DMS114 treated with DMSO at 0.1 percent for 48 hours (cell line): ENCODE measurements around the gene RAB17.

Experiments used
- DNase-seq: peaks from one replicate; lab custom pipeline; 2025; ENCODE audit not compliant: unreplicated experiment; lab: John Stamatoyannopoulos, UW

RAB17 gene

GRCh38 chr2:237540223-237540775 lies 50.2 kb downstream of the RAB17 start:
- no peak for DNase-seq

GRCh38 chr2:237539681-237540080 lies 50.9 kb downstream of the RAB17 start:
- no peak for DNase-seq

DNA sequence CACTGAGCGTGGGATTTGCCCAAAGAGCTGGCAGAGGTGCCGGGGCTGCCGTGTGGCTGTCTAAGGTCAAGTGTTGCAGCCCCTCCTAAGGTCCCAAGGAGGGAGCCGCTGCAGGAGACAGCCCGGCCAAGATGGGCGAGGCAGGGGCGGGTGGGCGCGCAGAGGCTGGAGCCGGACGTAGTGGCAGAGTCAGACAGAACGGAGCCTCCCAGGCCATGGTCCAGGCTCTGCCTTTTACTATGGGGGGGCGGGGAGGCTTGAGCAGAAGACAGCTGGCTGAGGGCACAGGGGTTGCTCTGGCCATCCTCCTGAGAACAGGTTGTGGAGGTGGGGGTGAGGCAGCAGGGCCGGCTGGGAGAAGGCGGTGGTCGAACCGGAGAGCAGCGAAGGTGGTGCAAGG lies 51.6 kb downstream of the RAB17 start:
- DNase-seq, result no peak

DNA sequence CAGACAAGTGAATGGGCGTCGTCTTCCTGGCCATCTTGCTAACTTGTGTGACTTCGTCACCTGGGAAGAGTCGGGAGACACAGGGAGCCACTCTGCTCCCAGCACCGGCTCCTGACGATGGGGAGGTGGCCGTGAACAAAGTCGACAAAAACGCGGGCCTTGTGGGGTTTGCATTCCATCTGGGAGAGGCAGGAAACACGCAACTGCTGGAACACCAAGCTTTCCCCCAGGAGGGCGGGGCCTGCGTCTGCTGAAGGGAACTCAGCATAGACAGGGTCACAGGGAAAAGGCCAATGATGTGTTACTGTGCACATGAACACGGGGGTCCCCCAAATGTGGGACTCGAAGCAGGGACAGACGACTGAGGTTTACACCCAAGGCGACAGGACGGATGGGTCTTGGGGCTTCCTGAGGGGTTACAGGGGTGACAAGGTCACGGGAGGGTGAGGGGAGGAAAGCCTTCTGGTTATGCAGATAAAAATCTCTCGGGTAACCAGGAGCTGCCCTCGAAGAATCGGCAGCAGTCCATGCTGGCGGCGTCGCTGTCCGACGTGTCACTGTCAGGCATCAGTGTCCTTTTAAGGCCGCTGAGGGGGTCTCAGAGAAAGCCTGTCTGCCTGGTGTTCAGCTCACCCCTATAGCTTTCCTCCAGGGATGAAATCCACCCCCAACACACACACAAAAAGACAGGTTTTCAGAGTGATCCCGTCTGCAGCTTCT lies 52.4 kb downstream of the RAB17 start:
- no peak for DNase-seq

DNA sequence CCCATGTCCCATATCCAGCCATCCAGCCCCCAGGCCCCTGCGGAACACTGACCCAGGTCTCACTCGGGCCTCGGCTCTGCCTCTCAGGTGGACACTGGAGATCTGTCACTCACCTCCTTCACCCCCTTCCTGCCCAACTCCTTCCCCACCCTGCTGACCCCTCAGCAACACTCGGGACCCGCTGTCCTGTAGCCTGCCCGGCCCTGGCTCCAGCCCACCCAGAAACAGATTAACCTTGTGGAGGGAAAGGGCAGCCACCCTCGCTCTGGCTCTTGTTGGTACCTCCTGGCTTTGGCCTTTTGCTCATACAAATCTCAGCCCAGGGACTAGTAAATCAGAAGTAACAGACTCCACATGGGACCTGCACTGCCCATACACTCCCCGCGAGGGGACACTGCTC lies 53.9 kb downstream of the RAB17 start:
- no peak for DNase-seq

DNA sequence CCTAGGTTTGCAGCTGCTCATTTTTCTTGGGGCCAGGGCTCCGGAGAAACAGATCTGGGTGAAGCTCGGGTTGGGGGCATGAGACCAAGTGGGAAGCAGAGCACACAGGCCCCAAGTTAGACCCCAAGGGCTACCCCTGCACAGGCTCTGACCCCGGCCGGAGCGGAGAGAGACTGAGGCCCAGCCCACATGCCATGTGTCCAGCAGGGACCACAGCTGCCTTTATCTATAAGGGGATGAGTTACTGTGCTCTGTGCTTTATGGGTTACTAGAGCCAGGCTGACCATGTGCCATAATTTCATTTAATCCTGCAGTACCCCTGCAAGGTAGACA lies 54.5 kb downstream of the RAB17 start:
- DNase-seq, result no peak

DNA sequence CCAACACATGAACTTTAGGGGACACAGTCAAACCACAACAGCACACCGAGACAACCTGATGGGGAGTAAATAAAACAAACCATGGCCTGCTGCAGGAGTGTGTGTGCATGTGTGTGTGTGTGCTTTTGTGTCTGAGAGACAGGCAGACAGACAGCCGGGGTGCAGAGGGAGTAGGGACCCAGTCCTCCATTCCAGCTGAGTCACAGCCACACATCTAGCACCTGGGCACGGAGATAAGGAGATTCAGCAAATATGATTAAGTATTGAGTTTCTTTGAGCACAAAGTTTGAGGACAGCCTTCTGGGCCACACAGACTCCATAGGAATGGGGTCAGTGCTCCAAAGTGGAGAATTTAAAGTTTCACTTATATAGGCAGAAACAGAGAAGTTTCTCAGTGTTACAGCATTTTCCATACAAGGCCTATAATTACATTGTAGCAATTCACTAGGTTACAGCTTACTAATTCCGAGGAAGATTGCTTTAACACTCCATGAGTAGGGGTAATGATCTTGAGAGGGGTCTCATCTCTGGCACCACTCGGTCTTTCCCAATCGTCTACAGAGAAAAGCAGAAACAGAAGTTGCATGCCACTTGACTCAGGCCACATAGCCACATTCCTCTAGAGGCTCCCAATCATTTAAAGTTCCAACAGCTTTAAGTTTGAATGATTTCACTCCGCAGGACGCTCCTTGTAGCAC lies 55.0 kb downstream of the RAB17 start:
- DNase-seq, result no peak

DNA sequence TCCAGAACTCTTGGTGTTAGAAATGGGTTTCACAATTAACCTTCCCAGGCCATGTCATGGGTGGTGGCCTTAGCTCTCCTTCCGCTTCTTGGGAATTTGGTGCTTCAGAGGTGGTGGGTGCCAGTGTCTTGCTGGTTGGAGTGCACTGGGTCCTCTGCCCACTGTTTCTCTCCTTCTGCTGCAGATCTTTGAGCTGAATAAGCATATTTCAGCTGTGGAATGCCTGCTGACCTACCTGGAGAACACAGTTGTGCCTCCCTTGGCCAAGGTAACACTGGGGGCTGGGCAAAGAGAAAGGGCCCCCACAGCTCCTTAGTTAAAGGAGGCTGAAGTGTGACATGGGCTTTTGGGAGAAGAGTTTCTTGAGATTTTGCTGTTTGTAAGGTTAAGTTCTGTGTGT lies 56.2 kb downstream of the RAB17 start:
- DNase-seq, result no peak

DNA sequence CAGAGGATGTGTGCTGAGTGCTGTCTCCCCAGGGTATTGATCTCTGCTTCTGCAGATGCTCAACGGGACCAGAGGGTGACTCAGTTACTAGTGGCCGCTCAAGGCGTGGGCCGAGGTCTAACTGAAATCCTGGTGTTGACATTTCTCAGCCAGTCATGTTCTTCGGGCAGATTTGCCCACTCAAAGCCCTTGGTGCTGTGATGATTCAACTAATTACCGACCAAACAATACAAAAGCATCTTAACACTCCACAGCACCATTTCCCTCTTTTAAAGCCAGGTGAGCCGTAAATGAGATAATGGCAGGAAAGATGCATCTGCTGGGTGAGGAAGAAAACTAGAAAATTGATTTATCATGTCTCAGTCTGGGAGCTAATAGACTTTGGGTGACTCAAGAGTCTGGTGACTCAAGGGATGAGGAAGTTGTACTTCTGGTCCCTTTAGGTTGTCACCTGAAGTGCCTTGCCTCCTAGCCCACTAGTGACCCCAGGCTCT lies 56.8 kb downstream of the RAB17 start:
- no peak for DNase-seq

GRCh38 chr2:237532160-237532559 lies 58.4 kb downstream of the RAB17 start:
- DNase-seq, result no peak

GRCh38 chr2:237530472-237531433 lies 59.8 kb downstream of the RAB17 start:
- DNase-seq, result no peak

DNA sequence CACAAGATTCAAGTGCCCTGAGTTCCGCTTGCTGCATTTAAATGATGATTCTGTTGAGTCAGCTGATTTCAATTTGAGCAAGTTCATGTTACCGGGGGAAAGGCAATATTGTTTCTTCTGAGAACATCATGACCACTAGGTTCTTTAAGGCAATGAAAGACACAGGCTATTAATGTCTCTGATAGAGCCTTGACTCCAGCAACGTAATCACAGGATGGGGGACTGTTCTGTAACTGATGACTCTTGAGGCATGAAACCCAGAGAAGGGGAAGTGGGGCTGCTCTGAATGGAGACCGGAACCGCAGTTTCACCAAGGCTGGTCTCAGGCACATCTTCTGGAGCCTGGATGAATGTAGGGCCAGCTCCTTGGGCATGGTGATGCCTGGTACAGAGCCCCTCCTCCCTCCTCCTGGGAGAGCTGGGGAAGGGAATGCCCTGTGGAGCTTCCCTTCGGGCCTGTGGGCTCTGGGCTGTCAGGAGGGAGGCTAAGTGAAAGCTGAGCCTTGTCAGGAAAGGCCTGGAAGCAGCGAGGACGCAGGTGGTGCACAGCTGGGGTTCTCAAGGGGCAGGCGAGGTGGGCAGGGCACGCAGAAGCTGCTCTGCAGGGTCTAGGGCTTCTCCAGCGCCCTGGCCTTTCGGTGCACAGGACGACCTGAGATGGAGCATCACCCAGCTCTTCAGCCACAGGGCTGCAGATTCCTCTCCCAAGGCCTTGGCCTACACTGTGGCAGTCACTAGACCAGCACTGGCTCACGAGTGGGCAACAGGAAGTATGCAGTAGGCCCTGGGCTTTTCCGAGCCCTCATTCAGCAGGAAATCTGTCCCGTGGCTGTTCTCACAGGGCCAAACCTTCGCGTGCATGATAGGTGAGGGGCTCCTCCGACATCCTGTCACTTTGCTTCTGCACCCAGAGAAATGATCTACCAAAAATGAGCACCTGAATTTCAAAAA lies 60.8 kb downstream of the RAB17 start:
- DNase-seq, result no peak

GRCh38 chr2:237527766-237528165 lies 62.8 kb downstream of the RAB17 start:
- DNase-seq, result no peak

DNA sequence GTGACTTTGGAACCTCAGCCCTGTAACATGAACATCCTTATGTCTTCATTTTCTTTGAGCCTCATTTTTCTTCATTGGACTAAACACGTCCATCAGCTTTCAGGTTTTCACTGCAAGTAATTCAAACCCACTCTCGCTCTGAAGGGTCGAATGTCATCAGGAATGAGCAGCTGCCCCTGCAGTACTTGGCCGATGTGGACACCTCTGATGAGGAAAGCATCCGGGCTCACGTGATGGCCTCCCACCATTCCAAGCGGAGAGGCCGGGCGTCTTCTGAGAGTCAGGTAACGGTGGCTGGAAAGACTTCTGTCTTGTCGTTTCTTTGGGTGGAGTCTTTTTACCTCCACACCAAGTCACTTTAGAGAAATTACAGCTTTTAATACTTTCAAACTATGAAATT lies 63.3 kb downstream of the RAB17 start:
- no peak for DNase-seq

- no peak for DNase-seq
Measured at GRCh38 chr2:237525559-237526157, 64.9 kb downstream of the RAB17 start.

DNA sequence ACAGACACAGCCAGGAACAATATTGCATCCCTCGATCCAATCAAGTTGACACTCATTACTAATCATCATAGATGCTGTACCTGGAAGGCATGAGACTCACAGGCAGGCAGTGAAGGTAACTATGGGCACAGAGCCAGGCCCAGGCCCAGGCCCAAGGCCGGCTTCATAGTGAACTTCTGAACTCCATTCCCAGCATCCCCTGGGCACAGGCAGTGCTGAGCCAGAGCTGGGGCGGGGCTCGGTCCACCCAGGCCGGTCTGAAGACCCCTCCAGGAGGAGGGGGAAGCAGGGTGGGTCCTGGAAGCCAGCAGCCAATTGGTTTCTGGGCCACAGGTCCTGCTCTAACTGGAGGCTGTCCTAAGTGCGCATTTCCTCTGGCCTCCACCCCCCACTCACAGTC lies 65.9 kb downstream of the RAB17 start:
- DNase-seq, result no peak
